HG03575 (cell line): ENCODE results near the gene CEPT1.

Experiments used
- ATAC-seq: cut with Tn5 transposase; IDR thresholded peaks from one replicate; pipeline ENCODE4 v1.9.1; 2021; ENCODE audit not compliant: unreplicated experiment, insufficient number of reproducible peaks, low FRiP score; ENCODE audit errors: extremely low read depth

Gene CEPT1

GRCh38 chr1:111190931-111191451, 51.0 kb downstream of the CEPT1 start:
- no peak for ATAC-seq

GRCh38 chr1:111191496-111191895, 51.5 kb downstream of the CEPT1 start:
- no peak for ATAC-seq

DNA sequence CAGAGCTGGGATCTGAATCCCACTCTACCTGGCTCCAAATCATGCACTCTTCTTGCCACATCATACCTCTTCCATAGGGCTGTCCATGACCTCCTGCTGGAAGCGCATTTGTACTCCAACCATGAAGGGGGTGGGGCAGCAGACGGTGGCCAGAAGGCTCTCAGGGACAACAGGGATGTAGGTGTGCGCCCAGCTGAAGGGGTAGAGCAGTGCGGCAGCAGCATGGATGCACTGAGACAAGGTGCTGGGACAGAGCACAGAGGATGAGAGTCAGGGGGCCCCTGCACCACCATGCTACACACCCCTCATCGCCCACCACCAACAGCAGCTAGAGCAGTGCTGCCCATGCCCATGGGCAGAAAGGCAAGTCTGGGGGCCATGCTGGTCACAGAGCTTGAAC, 52.1 kb downstream of the CEPT1 start:
- ATAC-seq: no peak

- ATAC-seq: no peak
Measured at GRCh38 chr1:111192658-111193519, 52.9 kb downstream of the CEPT1 start.

DNA sequence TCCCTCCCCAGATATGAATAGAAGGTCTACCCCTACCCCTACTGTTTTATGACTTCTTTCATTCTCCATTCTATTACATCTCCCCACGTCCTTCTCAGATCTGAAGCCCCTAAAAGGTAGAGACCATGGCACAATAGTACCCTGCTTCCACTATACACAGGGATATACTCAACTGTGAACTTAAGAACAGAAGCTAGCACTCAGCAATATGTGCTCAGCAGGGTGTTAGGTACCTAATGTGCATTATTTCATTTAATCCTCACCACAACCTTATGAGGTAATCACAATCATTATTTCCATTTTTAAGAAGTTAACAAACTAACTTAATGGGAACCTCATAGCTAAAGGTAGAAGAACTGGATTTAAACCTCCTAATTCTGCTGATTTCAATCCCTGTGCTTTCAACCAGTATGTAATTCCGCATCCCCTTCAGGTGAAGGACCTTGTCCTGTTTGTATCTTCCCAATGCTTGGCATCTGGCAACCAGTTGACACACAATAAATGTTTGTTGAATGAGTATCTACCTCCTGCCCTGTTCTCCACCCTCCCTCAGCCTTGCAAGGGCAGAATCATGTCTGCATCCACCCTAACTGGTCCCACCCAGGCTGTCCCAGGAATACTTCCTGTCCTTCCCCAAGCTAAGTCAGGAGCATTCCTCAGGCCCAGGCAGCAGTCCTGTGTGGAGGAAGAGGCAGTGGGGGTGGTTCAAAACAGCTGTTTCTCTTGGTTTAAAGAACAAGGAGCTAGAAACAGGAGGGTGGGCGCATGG, 53.9 kb downstream of the CEPT1 start:
- ATAC-seq: no peak

DNA sequence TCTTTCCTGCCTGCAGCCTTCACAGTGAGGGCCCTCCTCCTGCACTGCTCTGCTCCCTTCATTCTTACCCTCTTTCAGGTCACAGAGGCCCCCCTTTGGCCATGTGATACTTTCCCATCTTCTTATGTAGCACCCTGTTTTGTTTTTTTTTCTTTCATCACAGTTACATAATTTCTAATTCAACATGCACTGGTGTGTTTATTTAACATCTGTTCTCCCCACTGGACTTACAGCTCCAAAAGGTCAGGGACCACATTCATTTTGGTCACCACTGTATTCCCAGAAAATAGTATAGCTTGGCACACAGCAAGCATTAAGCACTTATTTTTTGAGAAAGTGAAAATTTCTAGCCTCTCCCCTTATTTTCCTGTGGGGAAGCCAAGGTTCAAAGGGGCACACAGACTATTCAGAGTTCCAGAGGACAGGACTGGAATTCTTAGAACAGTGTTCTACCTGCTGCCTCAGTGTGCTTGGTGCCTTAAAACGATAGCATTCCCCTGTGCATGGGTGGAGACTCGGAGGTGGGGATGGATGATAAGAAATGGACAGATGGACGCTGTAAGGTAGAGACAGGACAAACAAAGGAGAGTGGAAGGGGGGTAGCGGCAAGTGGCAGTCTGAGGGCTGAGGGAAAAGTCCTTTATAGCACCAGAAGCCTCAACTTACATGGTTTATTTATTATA, 55.1 kb downstream of the CEPT1 start:
- no peak for ATAC-seq

GRCh38 chr1:111196213-111196612, 56.2 kb downstream of the CEPT1 start:
- ATAC-seq: no peak

DNA sequence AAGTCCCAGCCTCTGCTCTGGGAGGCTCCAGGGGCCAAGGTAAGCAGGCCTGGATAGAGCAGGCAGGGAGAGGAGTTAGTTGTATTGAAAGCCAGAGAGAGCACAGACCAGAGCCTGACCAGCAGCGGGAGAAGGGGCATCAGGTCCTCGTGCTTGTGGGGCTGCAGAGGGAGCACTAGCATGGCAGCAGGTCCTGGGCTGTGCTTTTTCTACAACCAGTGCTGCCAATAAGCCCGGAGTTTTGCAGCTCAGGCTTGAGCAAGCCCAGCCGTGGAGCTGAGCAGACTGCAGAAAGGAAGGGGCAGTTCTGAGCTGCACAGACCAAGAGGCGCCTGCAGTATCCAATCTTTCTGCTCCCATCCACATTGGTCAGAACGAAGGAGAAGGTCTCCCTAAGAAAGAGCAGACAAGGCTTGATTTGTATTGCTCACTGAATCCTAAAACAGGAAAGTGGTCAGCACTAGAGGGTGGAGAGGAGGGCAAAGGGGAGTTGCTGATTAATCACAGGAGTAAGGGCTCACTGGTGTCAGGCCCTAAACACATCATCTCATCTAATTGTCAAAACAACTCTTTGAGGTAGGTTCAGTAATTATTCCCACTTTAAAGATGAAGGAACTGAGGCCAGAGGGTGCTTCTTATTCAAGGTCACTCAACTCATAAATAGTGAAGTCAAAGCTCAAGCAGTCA, 57.7 kb downstream of the CEPT1 start:
- no peak for ATAC-seq

DNA sequence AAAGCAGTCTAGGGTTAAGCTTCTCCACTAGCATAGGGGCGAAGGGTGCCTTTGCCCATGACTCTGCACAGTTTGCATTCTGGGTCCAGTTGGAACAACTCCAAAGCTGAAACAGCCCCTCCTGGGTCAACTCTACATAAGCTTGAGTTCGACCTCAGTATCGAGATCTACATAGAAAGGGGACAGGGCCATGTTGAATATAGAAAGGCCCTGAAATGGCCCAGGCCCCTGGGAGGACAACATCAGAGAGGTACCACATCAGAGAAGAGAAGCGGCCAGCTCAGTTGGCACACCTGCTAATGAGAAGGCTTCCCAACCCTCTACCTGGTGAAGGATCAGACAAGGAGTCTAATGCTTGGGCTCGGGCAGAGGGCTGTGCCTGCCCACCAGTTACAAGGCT, 58.8 kb downstream of the CEPT1 start:
- no peak for ATAC-seq

DNA sequence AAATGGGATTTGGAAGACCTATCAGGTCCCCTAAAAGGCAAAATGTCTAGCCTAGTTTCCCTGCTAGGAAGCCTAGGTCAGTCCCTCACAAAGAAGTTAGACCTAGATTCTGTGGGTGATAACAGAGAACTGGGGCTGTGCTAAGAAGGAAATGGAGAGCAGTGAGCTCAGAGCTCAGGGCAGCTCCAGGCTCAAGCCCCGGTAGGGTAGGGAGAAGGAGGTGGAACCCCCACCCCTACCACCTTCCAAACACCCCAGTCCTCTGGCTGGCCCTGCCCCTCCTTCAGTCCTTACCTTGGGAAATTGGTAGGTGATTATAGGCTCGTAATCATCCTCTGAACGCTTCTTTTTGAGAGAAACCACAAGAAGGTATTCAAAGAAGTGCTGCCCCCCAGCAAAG, 59.3 kb downstream of the CEPT1 start:
- ATAC-seq: no peak

DNA sequence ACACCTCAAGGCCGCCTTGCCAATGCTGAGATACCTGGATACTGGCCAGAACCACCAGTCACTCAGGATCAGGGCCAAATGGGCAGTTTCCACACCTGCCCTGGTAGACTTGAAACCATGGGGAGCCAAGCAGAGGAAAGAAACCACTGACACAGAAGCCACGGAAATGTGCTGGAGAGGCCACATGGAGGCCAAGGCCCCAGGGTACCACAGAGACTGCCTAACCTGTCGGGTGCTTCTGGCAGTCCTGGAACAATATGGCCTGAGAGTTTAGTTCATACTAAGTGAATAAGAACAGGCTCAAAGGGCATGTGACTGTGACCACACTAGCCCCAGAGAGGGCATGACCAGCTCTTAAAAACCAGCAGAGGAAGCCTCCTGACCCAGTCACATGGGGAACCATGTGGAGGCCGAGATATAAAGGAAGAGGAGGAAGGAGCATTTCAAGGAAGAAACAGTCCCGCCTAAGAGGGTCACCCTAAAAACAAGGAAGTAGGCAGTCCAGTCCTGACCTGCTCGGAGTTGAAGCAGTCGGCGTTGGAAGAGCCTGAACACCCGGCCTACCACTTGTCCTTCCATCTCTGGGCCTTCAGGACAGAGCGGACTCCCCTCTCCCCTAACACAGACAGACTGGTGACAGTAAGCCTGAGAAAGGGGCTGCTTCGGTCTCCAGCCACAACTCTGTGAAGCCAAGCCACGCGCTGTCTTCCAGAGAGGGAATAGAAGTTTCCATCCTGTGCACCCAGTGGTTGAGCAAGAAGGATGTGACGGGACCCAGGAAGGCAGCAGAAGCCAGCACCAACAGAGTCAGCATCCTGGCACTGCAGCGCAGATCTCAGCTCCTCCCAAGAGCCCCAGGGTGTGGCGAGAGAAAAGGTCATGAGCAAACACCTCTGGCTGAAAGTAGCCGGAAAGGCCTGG, 60.1 kb downstream of the CEPT1 start, which contains the start of gene DENND2D:
Gene DENND2D (minus strand): TSS at position 766 of the 921 bp plus-strand sequence. CDS start 187 bp downstream, at position 579.
- ATAC-seq: no peak

GRCh38 chr1:111200802-111201161, 60.8 kb downstream of the CEPT1 start:
- no peak for ATAC-seq

- ATAC-seq: no peak
Measured at GRCh38 chr1:111201275-111202090, 61.5 kb downstream of the CEPT1 start.

DNA sequence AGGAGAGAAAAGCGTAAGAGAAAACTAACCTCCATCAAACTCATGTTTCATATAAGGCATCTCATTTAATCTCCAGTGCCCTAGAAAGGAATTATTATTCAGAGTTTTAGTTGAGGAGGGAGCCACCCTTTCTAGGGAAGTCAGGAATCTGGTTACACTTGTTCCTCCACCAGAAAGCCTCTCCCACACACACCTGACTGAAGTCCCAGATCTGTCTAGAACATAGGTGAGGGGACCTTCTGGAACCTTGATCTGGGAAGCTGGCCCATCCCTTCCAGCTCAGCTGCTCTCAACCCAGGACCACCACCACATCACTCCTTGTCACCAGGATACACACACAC, 62.3 kb downstream of the CEPT1 start:
- ATAC-seq: no peak

GRCh38 chr1:111202707-111203623, 62.9 kb downstream of the CEPT1 start:
- no peak for ATAC-seq

DNA sequence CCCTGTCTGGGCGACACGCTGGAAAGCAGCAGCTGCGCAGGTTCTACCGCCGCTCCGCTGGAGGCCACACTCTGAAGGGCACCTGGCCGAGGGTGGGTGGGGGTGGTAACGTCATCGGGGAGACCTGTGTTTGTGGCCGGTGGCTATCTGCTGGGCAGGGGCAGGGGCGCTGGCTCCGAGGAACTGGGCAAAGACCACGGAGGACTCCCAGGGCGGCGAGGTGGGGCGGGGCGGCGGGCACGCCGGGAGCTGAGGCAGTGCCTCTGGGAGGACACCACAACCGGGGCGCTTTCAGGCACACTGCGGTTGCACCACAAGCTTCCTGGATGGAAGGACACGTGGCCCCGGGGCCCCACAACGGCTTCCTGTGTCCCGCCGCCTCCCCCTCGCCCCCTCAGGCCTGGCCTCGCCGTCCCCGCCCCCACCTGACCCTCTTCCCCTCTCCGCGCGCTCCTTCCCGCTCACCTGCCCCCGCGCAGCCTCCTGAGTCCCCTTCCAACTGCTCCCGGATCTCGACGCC, 63.7 kb downstream of the CEPT1 start:
- ATAC-seq: no peak
